GM23338 (cell line): ENCODE measurements around the gene HSD17B11. TPM values are rescaled to one million over a fixed set of nuclear protein-coding genes. Genes with fewer than 3 reads are reported as not detected.
A peak's percentile ranks its signal among the peaks of the same experiment; 100 is the strongest.
"Not testable (repeated sequence)": the region's sequence is repeated elsewhere in the genome, so short reads cannot be mapped to it uniquely, and the experiment has no call there.

Source experiments
- ATAC-seq: fragments of 200-7000 bp; cut with Tn5 transposase; 3 replicates; pipeline ENCODE4 v1.9.1; 2020
- DNase-seq: peaks from one replicate; pipeline ENCODE4 v3.0.0-alpha.2; 2015; ENCODE audit warnings: low spot score
- H2AFZ ChIP-seq: fragments of 200-600 bp; sonication (generic); 2 replicates; pipeline ENCODE4 v1.8.0; 2016; ENCODE audit warnings: antibody characterized with exemption, mild to moderate bottlenecking, moderate library complexity
- H3F3A ChIP-seq: fragments of 200-600 bp; sonication (generic); replicated peaks from 2 replicates; pipeline ENCODE4 v1.8.0; 2017; ENCODE audit warnings: antibody characterized with exemption, mixed run types, low read depth
- H3K27ac ChIP-seq: fragments of 200-600 bp; sonication (generic); 2 replicates; pipeline ENCODE4 v1.6.1; 2016; ENCODE audit warnings: low read depth
- H3K27me3 ChIP-seq: fragments of 200-600 bp; sonication (generic); 2 replicates; pipeline ENCODE4 v1.8.0; 2016; ENCODE audit warnings: mild to moderate bottlenecking, mixed run types, moderate library complexity; ENCODE audit not compliant: insufficient read depth
- H3K36me3 ChIP-seq: fragments of 200-600 bp; sonication (generic); 2 replicates; pipeline ENCODE4 v1.8.0; 2016; ENCODE audit warnings: mild to moderate bottlenecking; ENCODE audit not compliant: insufficient read depth
- H3K4me1 ChIP-seq: fragments of 200-600 bp; sonication (generic); 2 replicates; pipeline ENCODE4 v1.8.0; 2016; ENCODE audit warnings: mild to moderate bottlenecking, moderate library complexity; ENCODE audit not compliant: insufficient read depth
- H3K4me2 ChIP-seq: fragments of 200-600 bp; sonication (generic); 2 replicates; pipeline ENCODE4 v1.7.1; 2017; ENCODE audit warnings: mixed run types
- H3K4me3 ChIP-seq: fragments of 200-600 bp; sonication (generic); 2 replicates; pipeline ENCODE4 v1.6.1; 2016; ENCODE audit warnings: mixed run types
- H3K79me2 ChIP-seq: fragments of 200-600 bp; sonication (generic); replicated peaks from 2 replicates; pipeline ENCODE4 v1.8.0; 2017; ENCODE audit warnings: mild to moderate bottlenecking; ENCODE audit not compliant: insufficient read depth
- H3K9me2 ChIP-seq: fragments of 200-600 bp; sonication (generic); 2 replicates; pipeline ENCODE4 v1.8.0; 2017; ENCODE audit not compliant: insufficient read depth
- H4K20me1 ChIP-seq: fragments of 200-600 bp; sonication (generic); replicated peaks from 2 replicates; pipeline ENCODE4 v1.8.0; 2017; ENCODE audit warnings: mild to moderate bottlenecking; ENCODE audit not compliant: insufficient read depth
- H3K27ac Mint-ChIP-seq: 2 replicates; pipeline ENCODE4 v1.8.0; 2020; ENCODE audit warnings: inconsistent platforms, mild to moderate bottlenecking, moderate library complexity, mixed read lengths
- H3K27me3 Mint-ChIP-seq: 3 replicates; pipeline ENCODE4 v1.8.0; 2022; ENCODE audit warnings: low read depth, mild to moderate bottlenecking, moderate library complexity, mixed read lengths, inconsistent platforms; ENCODE audit not compliant: insufficient read depth, poor library complexity
- H3K36me3 Mint-ChIP-seq: 3 replicates; pipeline ENCODE4 v1.8.0; 2021; ENCODE audit warnings: low read depth, mild to moderate bottlenecking, inconsistent platforms, moderate library complexity, mixed read lengths
- H3K4me1 Mint-ChIP-seq: 3 replicates; pipeline ENCODE4 v1.8.0; 2020; ENCODE audit warnings: mild to moderate bottlenecking, inconsistent platforms, mixed read lengths
- H3K4me3 Mint-ChIP-seq: 3 replicates; pipeline ENCODE4 v1.8.0; 2021; ENCODE audit warnings: moderate library complexity, mild to moderate bottlenecking, inconsistent platforms, mixed read lengths
- H3K9me3 Mint-ChIP-seq: 3 replicates; pipeline ENCODE4 v1.8.0; 2020; ENCODE audit warnings: moderate library complexity, mild to moderate bottlenecking, inconsistent platforms, mixed read lengths
- CREB1 ChIP-seq: fragments of 250-450 bp; sonication (Bioruptor Pico); IDR thresholded peaks from 2 replicates; pipeline ENCODE4 v1.5.0; 2020; ENCODE audit warnings: low read depth, mild to moderate bottlenecking, moderate library complexity
- CTCF ChIP-seq, 2 experiments: fragments of 200-600 bp in 1 of 2; sonication (generic) in 1 of 2; conservative IDR thresholded peaks; 2 replicates each; pipeline versions ENCODE4 v1.5.1 to v1.6.1; 2016 to 2017; ENCODE audit warnings: antibody characterized with exemption in 2 of 2, low read depth in 2 of 2, mild to moderate bottlenecking in 2 of 2, moderate library complexity in 1 of 2
- ETS1 ChIP-seq: IDR thresholded peaks from 2 replicates; pipeline ENCODE4 v1.6.1; 2016; ENCODE audit warnings: antibody characterized with exemption
- EZH2 ChIP-seq: fragments of 200-600 bp; sonication (generic); IDR thresholded peaks from one replicate; pipeline ENCODE4 v1.8.0; 2017; ENCODE audit warnings: antibody characterized with exemption, mild to moderate bottlenecking, low read depth; ENCODE audit not compliant: unreplicated experiment
- EZH2phosphoT487 ChIP-seq: fragments of 200-600 bp; sonication (generic); IDR thresholded peaks from one replicate; pipeline ENCODE4 v1.8.1; 2018; ENCODE audit warnings: antibody characterized with exemption; ENCODE audit not compliant: unreplicated experiment
- POLR2AphosphoS5 ChIP-seq: IDR thresholded peaks from 2 replicates; pipeline ENCODE4 v1.6.1; 2016; ENCODE audit warnings: antibody characterized with exemption, low read depth
- REST ChIP-seq: IDR thresholded peaks from one replicate; pipeline ENCODE4 v1.6.1; 2018; ENCODE audit warnings: antibody characterized with exemption; ENCODE audit not compliant: unreplicated experiment
- STAT1 ChIP-seq: IDR thresholded peaks from one replicate; pipeline ENCODE4 v1.6.1; 2016; ENCODE audit warnings: antibody characterized with exemption; ENCODE audit not compliant: unreplicated experiment
- polyA plus RNA-seq: library from polyadenylated mRNA; unstranded; fragments of >200 nt; fragmentation: Nextera tagmentation; extraction: Ambion mirVana; gene quantifications from 2 replicates; pipeline ENCODE4 v1.2.1, GENCODE V29; 2016
- total RNA-seq: library from RNA; depleted of rRNA; stranded (reverse); fragments of >200 nt; shearing (Covaris generic); gene quantifications from 2 replicates; pipeline ENCODE4 v1.2.3, GENCODE V29; 2014

HSD17B11 gene
- total and polyA plus RNA-seq, 2 experiments from 2014 or later: 9.7 to 14.8 TPM

- Histone ChIP-seq H2AFZ (no peak overlapping the region; the same call in 1 of the 2 replicates), H3K4me3 (no peak overlapping the region), H3K79me2 (no peaks in the 10 kb centered on the region), H3K9me2 (peaks cover 3% of the 10 kb centered on the region; the same call in 1 of the 2 replicates), H3K27ac (no peak overlapping the region), H3K4me2 (no peak overlapping the region), H4K20me1 (no peaks in the 10 kb centered on the region), H3F3A (no peaks in the 10 kb centered on the region), H3K27me3 (no peaks in the 10 kb centered on the region), H3K36me3 (no peaks in the 10 kb centered on the region), H3K4me1 (no peaks in the 10 kb centered on the region; the same call in 1 of the 2 replicates)
- Mint-ChIP-seq H3K27ac (no peak overlapping the region), H3K27me3 (peaks cover 6% of the 10 kb centered on the region), H3K36me3 (no peaks in the 10 kb centered on the region), H3K4me3 (no peak overlapping the region), H3K9me3 (peaks cover 4% of the 10 kb centered on the region; the same call in 2 of the 3 replicates), H3K4me1 (peaks cover 22% of the 10 kb centered on the region)
- no peak for TF ChIP-seq POLR2AphosphoS5
- no peak for TF ChIP-seq REST
- no peak for TF ChIP-seq EZH2
- no peak for TF ChIP-seq ETS1
- no peak for TF ChIP-seq CTCF (conservative IDR thresholded peaks at IDR 0.05; ENCODE audit: low read depth in 2 of 2)
- no peak for TF ChIP-seq EZH2phosphoT487
- no peak for TF ChIP-seq STAT1
- no peak for TF ChIP-seq CREB1 (CRISPR knock-in tag)
- DNase-seq: no peak
- no peak for ATAC-seq
Observed at GRCh38 chr4:87409420-87409939, 18.5 kb upstream of the HSD17B11 start.

GRCh38 chr4:87406902-87407301 is 15.9 kb upstream of the HSD17B11 start:
- not testable (repeated sequence) for H3K9me2 ChIP-seq, H3K27me3 ChIP-seq, H3F3A ChIP-seq, H3K9me3 Mint-ChIP-seq, H3K4me3 Mint-ChIP-seq, H3K4me3 ChIP-seq, ATAC-seq, H3K36me3 Mint-ChIP-seq, DNase-seq, H3K27me3 Mint-ChIP-seq, H3K27ac Mint-ChIP-seq, H3K79me2 ChIP-seq, H3K36me3 ChIP-seq, H4K20me1 ChIP-seq, H3K4me1 ChIP-seq, H3K4me2 ChIP-seq, H3K27ac ChIP-seq
- peaks cover 22% of the 10 kb centered on the region for H3K4me1 Mint-ChIP-seq
- H2AFZ ChIP-seq: peak overlapping the region; percentile 23; the same call in 1 of the 2 replicates
